ENCODE measurements around the gene RELN.

The RELN gene

GRCh38 chr7:103777440-103777839 is 212.0 kb downstream of the RELN start:
- DNase-seq, result no peak

DNA sequence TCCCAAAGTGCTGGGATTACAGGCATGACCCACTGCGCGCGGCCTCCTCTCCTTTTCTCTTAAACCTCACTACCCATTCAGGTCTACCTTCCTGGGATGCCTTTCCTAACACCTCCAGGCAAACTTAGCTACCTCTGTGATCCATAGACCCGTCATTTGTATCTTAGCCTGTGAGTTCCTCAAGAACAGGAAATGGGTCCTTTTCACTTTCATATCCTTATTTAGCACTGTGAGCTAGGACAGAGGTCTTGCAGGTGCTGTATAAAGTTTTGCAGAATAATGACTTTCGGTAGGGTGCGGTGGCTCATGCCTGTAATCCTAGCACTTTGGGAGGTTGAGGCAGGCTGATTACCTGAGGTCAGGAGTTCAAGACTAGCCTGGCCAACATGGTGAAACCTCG is 215.7 kb downstream of the RELN start:
- DNase-seq, result no peak

- no peak for DNase-seq
Measured at GRCh38 chr7:103772171-103772773, 217.2 kb downstream of the RELN start.

DNA sequence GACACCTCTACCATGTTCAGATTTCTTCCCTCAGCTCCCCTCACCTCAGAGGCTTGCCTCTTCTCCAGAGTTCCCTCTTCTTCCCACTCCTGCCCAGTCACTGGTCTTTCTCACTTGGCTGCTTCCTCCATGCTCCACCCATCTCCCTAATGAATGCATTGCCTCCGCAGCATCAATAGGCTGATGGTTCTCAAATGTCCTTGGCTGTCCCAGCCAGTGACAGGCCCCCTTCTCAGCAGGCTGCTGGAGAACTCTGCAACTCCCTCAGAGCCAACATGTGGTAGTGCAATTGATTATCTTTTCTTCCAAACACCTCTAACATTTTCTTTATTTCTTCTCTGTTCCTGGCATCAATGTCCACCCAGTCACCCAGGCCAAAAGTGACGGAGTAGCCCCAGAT is 218.2 kb downstream of the RELN start:
- no peak for DNase-seq

- no peak for DNase-seq
Measured at GRCh38 chr7:103766660-103767059, 222.8 kb downstream of the RELN start.

DNA sequence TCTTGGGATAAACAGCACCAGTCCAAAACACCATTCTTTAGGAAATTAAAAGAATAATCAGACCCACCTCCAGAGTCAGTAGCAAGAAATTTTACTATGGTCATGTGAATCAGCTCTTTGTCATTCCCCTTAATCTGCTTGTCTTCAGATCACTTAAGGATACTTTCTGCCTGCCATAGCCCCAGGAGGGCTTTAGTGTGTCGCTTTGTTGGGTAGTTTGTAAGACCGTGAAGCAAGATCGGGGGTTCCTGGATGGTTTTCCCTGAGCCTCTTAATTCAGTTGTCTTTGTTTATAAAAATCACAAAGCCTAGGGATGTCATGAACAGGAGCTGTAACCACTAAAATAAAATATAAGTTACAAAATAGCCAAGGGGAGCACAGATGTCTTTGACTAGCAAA is 223.6 kb downstream of the RELN start:
- DNase-seq, result no peak

GRCh38 chr7:103764901-103765300 is 224.6 kb downstream of the RELN start:
- no peak for DNase-seq

GRCh38 chr7:103762877-103763276 is 226.6 kb downstream of the RELN start:
- no peak for DNase-seq

DNA sequence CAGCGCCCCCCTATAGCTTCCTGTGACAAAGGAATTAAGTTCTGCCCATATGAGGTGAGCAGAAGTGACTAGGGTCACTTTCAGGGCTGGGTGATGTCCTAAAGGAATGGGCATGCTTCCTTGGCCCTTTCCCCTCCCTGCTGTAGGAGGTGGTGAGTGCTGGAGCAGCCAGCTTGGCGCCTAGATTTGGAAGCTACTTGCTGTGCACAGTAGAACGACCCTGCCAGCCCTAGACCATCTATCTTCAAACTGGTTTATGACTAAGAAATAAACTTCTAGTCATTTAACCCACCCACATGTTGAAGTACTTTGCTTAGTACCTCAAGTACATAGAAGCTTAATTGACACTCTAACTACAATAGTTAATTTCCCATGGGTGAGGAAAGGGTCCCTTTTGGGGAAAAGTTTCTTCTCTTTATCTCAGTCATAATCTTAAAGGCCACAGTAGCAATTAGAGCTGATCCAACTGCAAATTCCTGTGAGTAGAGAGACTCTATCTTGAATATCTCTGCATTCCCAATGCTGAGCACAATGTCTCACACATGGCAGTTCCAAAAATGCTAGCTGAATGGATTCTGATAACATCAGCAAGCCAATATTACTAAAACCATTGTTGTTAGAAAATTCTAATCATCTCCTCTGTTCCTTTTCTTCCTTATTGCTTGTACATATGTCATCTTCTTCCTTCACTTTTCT is 227.2 kb downstream of the RELN start:
- DNase-seq, result no peak

DNA sequence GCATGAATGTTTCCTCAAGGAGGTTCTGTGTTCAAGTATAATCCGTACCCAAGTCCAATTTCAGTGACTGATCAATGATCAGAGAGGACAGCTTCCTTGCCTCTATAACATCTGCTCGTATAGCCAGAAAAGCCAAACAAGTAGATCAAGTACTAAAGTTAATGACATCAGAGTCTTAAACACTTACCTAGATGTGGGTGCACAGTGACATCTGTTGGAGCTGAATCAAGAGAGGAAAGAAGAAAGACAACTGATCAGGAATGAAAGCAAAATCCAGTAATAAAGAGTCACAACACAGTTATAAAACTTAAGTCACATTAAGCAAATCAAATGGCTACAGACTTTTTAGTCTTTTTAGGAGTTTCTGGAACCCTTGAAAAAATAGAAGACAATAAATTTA is 236.5 kb downstream of the RELN start:
- DNase-seq, result no peak

GRCh38 chr7:103751311-103751880 is 238.1 kb downstream of the RELN start:
- no peak for DNase-seq

DNA sequence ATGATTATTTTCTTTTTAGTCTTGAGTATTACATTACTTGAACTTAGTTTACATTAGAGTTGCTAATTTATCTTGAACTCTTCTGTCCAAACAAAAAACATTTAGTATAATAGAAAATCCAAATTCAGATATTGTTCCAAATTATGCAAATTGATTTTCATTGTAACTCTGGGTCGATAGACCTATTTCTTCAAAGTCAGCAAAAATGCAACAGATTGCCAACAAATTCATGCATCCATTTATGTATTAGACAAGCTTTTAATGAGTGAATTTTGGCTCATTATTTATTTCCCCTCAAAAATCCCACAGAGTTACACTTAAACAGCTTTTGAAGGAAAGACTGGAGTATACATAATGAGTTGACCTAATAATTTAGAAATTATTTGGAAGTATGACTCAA is 240.8 kb downstream of the RELN start:
- DNase-seq, result no peak

GRCh38 chr7:103735377-103735776 is 254.1 kb downstream of the RELN start:
- no peak for DNase-seq

DNA sequence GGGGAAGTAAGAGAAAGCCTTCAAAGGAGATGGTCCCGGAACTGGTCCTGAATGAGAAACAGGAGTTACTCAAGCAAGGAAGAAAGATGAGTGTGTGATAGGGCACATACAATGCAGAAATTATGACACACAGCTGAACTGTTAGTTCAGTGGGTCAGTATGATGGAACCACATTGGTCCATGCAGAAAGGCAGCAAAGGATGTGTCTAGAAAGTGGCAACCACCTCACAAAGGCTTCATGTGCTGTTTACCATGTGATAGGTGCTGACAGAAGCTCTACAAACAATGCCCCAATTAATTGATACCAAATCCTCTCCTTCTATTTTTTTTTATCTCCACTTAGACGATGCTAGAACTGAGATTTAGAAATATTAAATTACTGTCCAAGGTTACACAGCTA is 258.3 kb downstream of the RELN start:
- no peak for DNase-seq

GRCh38 chr7:103729026-103729425 is 260.4 kb downstream of the RELN start:
- no peak for DNase-seq

GRCh38 chr7:103727982-103728610 is 261.4 kb downstream of the RELN start:
- no peak for DNase-seq

DNA sequence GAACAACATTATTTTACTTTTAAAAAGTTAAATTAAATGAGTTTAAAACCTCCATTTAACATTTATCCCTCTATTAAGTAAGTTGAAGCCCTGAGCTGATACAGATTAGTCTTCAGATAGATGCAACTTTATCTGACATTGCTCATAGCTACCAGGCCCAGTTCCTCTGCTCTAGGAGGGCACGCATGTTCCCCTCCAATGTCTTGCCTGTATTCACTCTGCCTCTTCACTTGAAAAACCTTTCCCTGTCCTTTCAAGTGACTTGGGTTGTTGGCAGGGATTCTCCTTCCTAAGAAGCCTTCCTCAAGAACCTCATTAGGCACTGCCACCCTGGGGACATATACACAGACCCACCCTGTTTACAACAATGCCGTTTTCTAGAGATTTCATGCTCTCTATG is 270.4 kb downstream of the RELN start:
- no peak for DNase-seq

GRCh38 chr7:103718482-103719061 is 270.9 kb downstream of the RELN start:
- no peak for DNase-seq

GRCh38 chr7:103717574-103717973 is 271.9 kb downstream of the RELN start:
- DNase-seq, result no peak

GRCh38 chr7:103715376-103716120 is 273.9 kb downstream of the RELN start:
- no peak for DNase-seq

- no peak for DNase-seq
Measured at GRCh38 chr7:103714376-103714927, 275.0 kb downstream of the RELN start.

DNA sequence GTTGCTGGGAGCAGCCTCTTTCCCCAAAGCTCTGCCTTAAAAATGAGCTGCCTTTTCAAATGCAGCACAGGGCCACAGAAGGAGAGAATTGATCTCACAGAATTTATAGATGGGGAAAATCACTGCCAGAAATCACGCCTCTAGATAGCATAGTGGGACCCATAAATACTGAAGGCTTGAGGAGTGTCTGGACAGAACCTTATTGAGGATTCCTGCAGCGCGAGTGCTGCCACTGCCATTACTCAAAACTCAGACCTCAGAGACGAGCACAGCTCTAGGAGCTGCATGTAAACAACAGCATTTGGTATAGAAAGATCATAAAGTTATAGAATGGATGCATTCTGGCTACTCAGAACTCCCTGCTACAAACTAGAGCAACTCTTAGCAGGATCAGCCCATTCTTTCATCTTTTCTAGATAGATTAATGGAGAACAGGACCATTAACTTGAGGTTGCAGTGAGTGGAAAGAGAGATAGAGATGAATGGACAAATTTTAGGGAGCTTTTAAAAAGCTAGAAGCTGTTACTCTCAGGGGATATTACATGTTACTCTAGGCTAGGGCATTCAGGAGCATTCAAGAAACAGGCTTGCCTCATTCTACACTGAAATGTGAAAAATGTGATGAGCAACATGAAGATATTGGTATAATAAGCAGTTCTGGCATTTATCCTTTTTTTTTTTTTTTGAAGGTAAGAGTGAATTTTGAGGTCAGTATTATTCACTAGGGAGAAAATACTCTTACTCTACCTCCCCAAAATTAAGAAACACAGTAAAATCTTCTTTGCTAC is 276.3 kb downstream of the RELN start:
- DNase-seq, result no peak

Data from 8988T (cell line).